ENCODE measurements around the gene IL3. TPM values are rescaled to one million over a fixed set of nuclear protein-coding genes. Genes with fewer than 3 reads are reported as not detected.
"Not testable (repeated sequence)": the region's sequence is repeated elsewhere in the genome, so short reads cannot be mapped to it uniquely, and the experiment has no call there.

IL3 gene
- total RNA-seq, 6 donors from 2014 or later = not detected

DNA sequence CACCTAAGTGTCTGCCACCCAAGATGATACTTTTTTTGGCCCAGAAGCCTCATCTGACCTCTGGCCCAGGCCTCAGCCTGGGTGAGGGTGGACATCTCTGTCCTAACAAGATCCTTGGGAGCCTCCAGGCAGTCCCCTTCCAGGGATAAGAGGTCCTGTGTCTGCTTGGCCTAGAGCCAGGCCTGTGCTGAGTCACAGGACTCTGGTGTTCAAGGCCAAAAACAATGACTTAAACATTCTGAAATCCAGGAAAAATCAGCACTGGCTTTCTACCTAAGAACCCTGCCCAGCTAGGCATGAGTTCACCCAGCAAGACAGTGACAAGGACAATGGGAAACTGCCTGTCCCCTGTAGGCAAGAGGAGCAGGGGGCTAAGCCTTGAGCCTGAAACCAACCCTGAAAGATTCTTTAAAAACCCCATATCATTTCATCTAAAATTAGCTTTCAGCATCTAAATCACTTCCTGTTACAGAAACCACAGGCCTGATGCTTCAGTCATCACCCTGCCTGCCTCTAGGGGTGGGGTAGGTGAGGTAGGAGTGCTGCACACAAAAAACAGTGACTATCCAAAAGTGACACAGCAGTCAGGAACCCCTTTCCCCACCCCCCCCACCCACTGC, 43.0 kb downstream of the IL3 start:
- DNase-seq = peak in 1 of 2 donors; percentile 84

GRCh38 chr5:132103969-132104391, 43.5 kb downstream of the IL3 start:
- TF ChIP-seq CTCF (IDR thresholded peaks at IDR 0.05) (no peak), EP300 (IDR thresholded peaks at IDR 0.05) (no peak), POLR2A (IDR thresholded peaks at IDR 0.05) (no peak)
- H3K4me3 ChIP-seq = no peak overlapping the region
- no peaks in the 10 kb centered on the region for H3K36me3 ChIP-seq
- peak in 1 of 2 donors; percentile 72 for ATAC-seq (ENCODE audit: low FRiP score in 2 of 2)
- DNase-seq = peak in 1 of 2 donors; percentile 47
- peak overlapping the region in 3 of 4 donors; percentile 36 to 77 (median 69) for H3K27ac ChIP-seq
- peaks cover 10 to 23% (median 17%) of the 10 kb centered on the region in 4 donors for H3K4me1 ChIP-seq
- no peaks in the 10 kb centered on the region for H3K27me3 ChIP-seq
- 41 to 44% methylated on average over 6 of the region's 6 CpGs for WGBS, 2 donors
- no peaks in the 10 kb centered on the region for H3K9me3 ChIP-seq

More for the DNA sequence above, 43.0 kb downstream of the IL3 start:
- Histone ChIP-seq H3K9me3 (no peaks in the 10 kb centered on the region), H3K4me1 (peaks cover 10 to 23% (median 17%) of the 10 kb centered on the region in 4 donors), H3K27me3 (no peaks in the 10 kb centered on the region), H3K4me3 (no peak overlapping the region), H3K27ac (peak overlapping the region; percentile 36 to 77 (median 71)), H3K36me3 (no peaks in the 10 kb centered on the region)
- ATAC-seq (ENCODE audit: low FRiP score in 2 of 2) = peak; percentile 74 to 90
- TF ChIP-seq POLR2AphosphoS5 (IDR thresholded peaks at IDR 0.05) = peak in 1 of 2 donors; percentile 7
- TF ChIP-seq CTCF (IDR thresholded peaks at IDR 0.05) = no peak
- TF ChIP-seq POLR2A (IDR thresholded peaks at IDR 0.05) = no peak
- peak in 1 of 4 donors; percentile 39 for TF ChIP-seq EP300 (IDR thresholded peaks at IDR 0.05)

- Histone ChIP-seq H3K4me1 (peaks cover 10 to 23% (median 17%) of the 10 kb centered on the region in 4 donors), H3K27ac (no peak overlapping the region), H3K4me3 (no peak overlapping the region), H3K36me3 (no peaks in the 10 kb centered on the region), H3K9me3 (no peaks in the 10 kb centered on the region), H3K27me3 (no peaks in the 10 kb centered on the region)
- no peak for DNase-seq
- no peak for ATAC-seq (ENCODE audit: low FRiP score in 2 of 2)
- no peak for TF ChIP-seq POLR2AphosphoS5 (IDR thresholded peaks at IDR 0.05)
- no peak for TF ChIP-seq CTCF (IDR thresholded peaks at IDR 0.05)
- no peak for TF ChIP-seq EP300 (IDR thresholded peaks at IDR 0.05)
Observed at GRCh38 chr5:132104556-132104955, 44.1 kb downstream of the IL3 start.

- Histone ChIP-seq H3K4me3 (no peak overlapping the region), H3K36me3 (no peaks in the 10 kb centered on the region), H3K9me3 (no peaks in the 10 kb centered on the region), H3K4me1 (peaks cover 10 to 21% (median 16%) of the 10 kb centered on the region in 4 donors), H3K27me3 (no peaks in the 10 kb centered on the region), H3K27ac (no peak overlapping the region)
- no peak for TF ChIP-seq POLR2AphosphoS5 (IDR thresholded peaks at IDR 0.05)
- no peak for TF ChIP-seq POLR2A (IDR thresholded peaks at IDR 0.05)
- 89 to 95% methylated on average over 2 to 3 of the region's 3 CpGs for WGBS, 2 donors
- DNase-seq = no peak
- ATAC-seq (ENCODE audit: low FRiP score in 2 of 2) = no peak
Observed at GRCh38 chr5:132105688-132106087, 45.2 kb downstream of the IL3 start.

- ATAC-seq (ENCODE audit: low FRiP score in 2 of 2); H3K27me3 ChIP-seq; H3K36me3 ChIP-seq; DNase-seq; H3K4me3 ChIP-seq; H3K27ac ChIP-seq; H3K9me3 ChIP-seq; H3K4me1 ChIP-seq: not testable (repeated sequence)
- WGBS, 2 donors = 88 to 97% methylated on average over 1 of the region's 1 CpG
Observed at GRCh38 chr5:132108495-132108894, 48.0 kb downstream of the IL3 start.

- H3K4me3 ChIP-seq; ATAC-seq (ENCODE audit: low FRiP score in 2 of 2); H3K4me1 ChIP-seq; DNase-seq; H3K9me3 ChIP-seq; H3K36me3 ChIP-seq; H3K27me3 ChIP-seq; H3K27ac ChIP-seq: not testable (repeated sequence)
- WGBS, 2 donors = 87 to 97% methylated on average over 4 of the region's 4 CpGs
Observed at GRCh38 chr5:132108957-132109356, 48.5 kb downstream of the IL3 start.
